DND-41 (cell line): ENCODE data around the gene CIB2.

Experiments used
- ATAC-seq: fragments of 200-7000 bp; cut with Tn5 transposase; 3 replicates; pipeline ENCODE4 v1.9.1; 2021; ENCODE audit warnings: low read depth; ENCODE audit not compliant: insufficient read depth
- DNase-seq: peaks from one replicate; pipeline ENCODE4 v3.0.0-alpha.2; 2020
- H2AFZ ChIP-seq: 2 replicates; pipeline ENCODE4 v1.6.0; 2012; ENCODE audit warnings: low read depth, low read length
- H3K27ac ChIP-seq: 2 replicates; pipeline ENCODE4 v1.5.1; 2012; ENCODE audit warnings: low read length, inconsistent platforms
- H3K27me3 ChIP-seq: fragments of 200-600 bp; sonication (generic); 2 replicates; pipeline ENCODE4 v1.6.0; 2012; ENCODE audit warnings: low read length, mild to moderate bottlenecking, inconsistent platforms; ENCODE audit not compliant: insufficient read depth, poor library complexity
- H3K36me3 ChIP-seq: 2 replicates; pipeline ENCODE4 v1.5.1; 2012; ENCODE audit warnings: low read length, inconsistent platforms; ENCODE audit not compliant: insufficient read depth
- H3K4me1 ChIP-seq: 2 replicates; pipeline ENCODE4 v1.5.1; 2012; ENCODE audit warnings: mild to moderate bottlenecking, low read length; ENCODE audit not compliant: insufficient read depth
- H3K4me2 ChIP-seq: 2 replicates; pipeline ENCODE4 v1.6.0; 2012; ENCODE audit warnings: mild to moderate bottlenecking, moderate library complexity, low read length, inconsistent platforms; ENCODE audit not compliant: insufficient read depth
- H3K4me3 ChIP-seq, 2 experiments: fragments of 200-600 bp in 1 of 2; shearing (Covaris generic) in 1 of 2; 2 replicates each; pipeline ENCODE4 v1.5.1; 2012 to 2016; ENCODE audit warnings: inconsistent platforms in 2 of 2, low read length in 2 of 2, mild to moderate bottlenecking in 2 of 2, low read depth in 1 of 2, moderate library complexity in 1 of 2
- H3K79me2 ChIP-seq: 2 replicates; pipeline ENCODE4 v1.6.0; 2012; ENCODE audit warnings: low read length, inconsistent platforms; ENCODE audit not compliant: insufficient read depth
- H3K9ac ChIP-seq: 2 replicates; pipeline ENCODE4 v1.6.0; 2012; ENCODE audit warnings: low read depth, mild to moderate bottlenecking, inconsistent platforms, low read length, moderate library complexity
- H3K9me3 ChIP-seq: 2 replicates; pipeline ENCODE4 v1.5.1; 2012; ENCODE audit warnings: low read length, moderate library complexity, mild to moderate bottlenecking, inconsistent platforms; ENCODE audit not compliant: insufficient read depth, severe bottlenecking
- H4K20me1 ChIP-seq: 2 replicates; pipeline ENCODE4 v1.6.0; 2012; ENCODE audit warnings: low read length; ENCODE audit not compliant: insufficient read depth
- CTCF ChIP-seq: IDR thresholded peaks from 2 replicates; pipeline ENCODE4 v1.5.1; 2012; ENCODE audit warnings: borderline replicate concordance, low read length, moderate library complexity, mild to moderate bottlenecking; ENCODE audit not compliant: poor library complexity, severe bottlenecking; ENCODE audit errors: extremely low read depth
- EZH2 ChIP-seq: IDR thresholded peaks from 3 replicates; pipeline ENCODE4 v1.6.1; 2012; ENCODE audit warnings: borderline replicate concordance, low read depth, mild to moderate bottlenecking, moderate library complexity, low read length, inconsistent platforms; ENCODE audit not compliant: severe bottlenecking

The CIB2 gene

GRCh38 chr15:78054966-78055365 lies 76.3 kb downstream of the CIB2 start:
- no peak for TF ChIP-seq CTCF
- no peak for TF ChIP-seq EZH2
- H3K9ac ChIP-seq: no peak overlapping the region
- H3K9me3 ChIP-seq: no peaks in the 10 kb centered on the region
- no peak overlapping the region for H2AFZ ChIP-seq
- H3K4me1 ChIP-seq: peaks cover 81% of the 10 kb centered on the region
- DNase-seq: no peak
- H3K27me3 ChIP-seq: no peaks in the 10 kb centered on the region
- no peak overlapping the region for H3K27ac ChIP-seq
- peaks cover 78% of the 10 kb centered on the region for H3K79me2 ChIP-seq
- H3K4me2 ChIP-seq: no peak overlapping the region
- peaks cover 21% of the 10 kb centered on the region for H4K20me1 ChIP-seq
- H3K36me3 ChIP-seq: peaks cover 21% of the 10 kb centered on the region
- no peak overlapping the region for H3K4me3 ChIP-seq
- ATAC-seq: no peak
